HepG2 (cell line): Measurements from ENCODE around the gene NSL1. TPM values are rescaled to one million over a fixed set of nuclear protein-coding genes. Genes with fewer than 3 reads are reported as not detected.

Experiments
- ASH2L ChIP-seq: fragments of 300-600, 200-600 bp; sonication (generic); IDR thresholded peaks from 2 replicates; pipeline ENCODE4 v1.7.0; 2017; ENCODE audit warnings: low read depth, mild to moderate bottlenecking, moderate library complexity, mixed read lengths, low read length; ENCODE audit not compliant: insufficient read length
- CENPX ChIP-seq: sonication (generic); formaldehyde crosslinking; IDR thresholded peaks from 2 replicates; pipeline ENCODE4 v1.9.0; 2021; ENCODE audit warnings: mild to moderate bottlenecking, missing genetic modification reagents, moderate library complexity
- IKZF5 ChIP-seq: IDR thresholded peaks from 2 replicates; pipeline ENCODE4 v1.6.1; 2018; ENCODE audit warnings: missing genetic modification reagents, mild to moderate bottlenecking, missing compliant biosample characterization
- JUN ChIP-seq: sonication (generic); formaldehyde crosslinking; IDR thresholded peaks from 2 replicates; pipeline ENCODE4 v1.4.0; 2020; ENCODE audit warnings: mild to moderate bottlenecking, missing genetic modification reagents
- MIER3 ChIP-seq: IDR thresholded peaks from 2 replicates; pipeline ENCODE4 v1.6.1; 2016; ENCODE audit warnings: missing compliant biosample characterization, borderline replicate concordance
- MLX ChIP-seq: IDR thresholded peaks from 2 replicates; pipeline ENCODE4 v1.6.1; 2016
- MYPOP ChIP-seq: sonication (generic); formaldehyde crosslinking; IDR thresholded peaks from 2 replicates; pipeline ENCODE4 v1.8.1; 2023; ENCODE audit warnings: mild to moderate bottlenecking, moderate library complexity, missing genetic modification reagents
- NFIC ChIP-seq: IDR thresholded peaks from 2 replicates; pipeline ENCODE4 v1.6.1; 2012; ENCODE audit warnings: mild to moderate bottlenecking, low read length, inconsistent platforms
- POLR2G ChIP-seq: fragments of 200-400 bp; formaldehyde crosslinking; IDR thresholded peaks from 2 replicates; pipeline ENCODE4 v1.6.1; 2018; ENCODE audit warnings: mild to moderate bottlenecking, low read depth, low read length, moderate library complexity
- PRPF4 ChIP-seq: fragments of 200-400 bp; formaldehyde crosslinking; IDR thresholded peaks from 2 replicates; pipeline ENCODE4 v1.6.1; 2016; ENCODE audit warnings: low read length, low read depth; ENCODE audit not compliant: poor library complexity, severe bottlenecking
- RCOR2 ChIP-seq: IDR thresholded peaks from 2 replicates; pipeline ENCODE4 v1.6.1; 2016; ENCODE audit warnings: missing biosample characterization, missing genetic modification reagents
- SALL1 ChIP-seq: sonication (generic); formaldehyde crosslinking; IDR thresholded peaks from 2 replicates; pipeline ENCODE4 v1.8.0; 2022; ENCODE audit warnings: mild to moderate bottlenecking, missing genetic modification reagents
- SAP130 ChIP-seq: IDR thresholded peaks from 2 replicates; pipeline ENCODE4 v1.6.1; 2016; ENCODE audit warnings: low read depth
- SMAD3 ChIP-seq: sonication (generic); formaldehyde crosslinking; IDR thresholded peaks from 2 replicates; pipeline ENCODE4 v1.4.0; 2020; ENCODE audit warnings: missing genetic modification reagents
- SNAPC2 ChIP-seq: sonication (generic); formaldehyde crosslinking; IDR thresholded peaks from 2 replicates; pipeline ENCODE4 v1.8.1; 2022; ENCODE audit warnings: mild to moderate bottlenecking, missing genetic modification reagents
- TBL1XR1 ChIP-seq: fragments of 150-350 bp; IDR thresholded peaks from 2 replicates; pipeline ENCODE4 v1.6.1; 2014; ENCODE audit warnings: borderline replicate concordance, low read length; ENCODE audit not compliant: partially characterized antibody
- ZEB1 ChIP-seq: IDR thresholded peaks from 2 replicates; pipeline ENCODE4 v1.6.1; 2012; ENCODE audit warnings: mild to moderate bottlenecking, low read depth, inconsistent platforms; ENCODE audit not compliant: insufficient replicate concordance
- ZNF264 ChIP-seq: sonication (generic); formaldehyde crosslinking; IDR thresholded peaks from 2 replicates; pipeline ENCODE4 v1.4.0; 2020; ENCODE audit warnings: missing genetic modification reagents
- ZNF333 ChIP-seq: sonication (generic); formaldehyde crosslinking; IDR thresholded peaks from 2 replicates; pipeline ENCODE4 v1.4.0; 2020; ENCODE audit warnings: mild to moderate bottlenecking, missing genetic modification reagents, borderline replicate concordance
- ZNF337 ChIP-seq: sonication (generic); formaldehyde crosslinking; IDR thresholded peaks from 2 replicates; pipeline ENCODE4 v1.5.1; 2020; ENCODE audit warnings: missing genetic modification reagents, low read depth, mild to moderate bottlenecking, borderline replicate concordance
- ZNF549 ChIP-seq: sonication (generic); formaldehyde crosslinking; IDR thresholded peaks from 2 replicates; pipeline ENCODE4 v1.5.0; 2020; ENCODE audit warnings: missing genetic modification reagents
- ZNF674 ChIP-seq: sonication (generic); formaldehyde crosslinking; IDR thresholded peaks from 2 replicates; pipeline ENCODE4 v1.5.0; 2020; ENCODE audit warnings: low read depth, mild to moderate bottlenecking, missing genetic modification reagents
- polyA plus RNA-seq, 8 experiments: library from polyadenylated mRNA; depleted of rRNA in 3 of 8; stranded (reverse) in 7 of 8; unstranded in 1 of 8; fragments of >200 nt; fragmentation: Illumina TruSeq in 4 of 8; extraction: Trizol in 4 of 8; gene quantifications; 2 replicates each; pipeline versions ENCODE4 v1.2.1 to v1.2.3, GENCODE V29; 2011 to 2016; ENCODE audit warnings: low read depth in 4 of 8, missing spikeins in 1 of 8, mixed read lengths in 1 of 8; ENCODE audit not compliant: insufficient read depth in 1 of 8
- total RNA-seq, 5 experiments: library from RNA; depleted of rRNA; stranded (reverse); fragments of >200 nt; fragmentation: Illumina TruSeq; extraction: Trizol; gene quantifications; 2 replicates each; pipeline ENCODE4 v1.2.3, GENCODE V29; 2016; ENCODE audit warnings: low read depth in 1 of 5
- TF ChIP-seq, protein P1 (sequence below): sonication (generic); formaldehyde crosslinking; IDR thresholded peaks from 2 replicates; pipeline ENCODE4 v1.4.0; 2020; ENCODE audit warnings: missing genetic modification reagents
- TF ChIP-seq, protein P2 (sequence below): sonication (generic); formaldehyde crosslinking; IDR thresholded peaks from 2 replicates; pipeline ENCODE4 v1.4.0; 2020; ENCODE audit warnings: missing genetic modification reagents

The NSL1 gene
- total and polyA plus RNA-seq, 2 of the 13 experiments (the other 11 are each of a cell fraction or from before 2014, with no cell fraction given): 34.5 to 77.4 TPM

DNA sequence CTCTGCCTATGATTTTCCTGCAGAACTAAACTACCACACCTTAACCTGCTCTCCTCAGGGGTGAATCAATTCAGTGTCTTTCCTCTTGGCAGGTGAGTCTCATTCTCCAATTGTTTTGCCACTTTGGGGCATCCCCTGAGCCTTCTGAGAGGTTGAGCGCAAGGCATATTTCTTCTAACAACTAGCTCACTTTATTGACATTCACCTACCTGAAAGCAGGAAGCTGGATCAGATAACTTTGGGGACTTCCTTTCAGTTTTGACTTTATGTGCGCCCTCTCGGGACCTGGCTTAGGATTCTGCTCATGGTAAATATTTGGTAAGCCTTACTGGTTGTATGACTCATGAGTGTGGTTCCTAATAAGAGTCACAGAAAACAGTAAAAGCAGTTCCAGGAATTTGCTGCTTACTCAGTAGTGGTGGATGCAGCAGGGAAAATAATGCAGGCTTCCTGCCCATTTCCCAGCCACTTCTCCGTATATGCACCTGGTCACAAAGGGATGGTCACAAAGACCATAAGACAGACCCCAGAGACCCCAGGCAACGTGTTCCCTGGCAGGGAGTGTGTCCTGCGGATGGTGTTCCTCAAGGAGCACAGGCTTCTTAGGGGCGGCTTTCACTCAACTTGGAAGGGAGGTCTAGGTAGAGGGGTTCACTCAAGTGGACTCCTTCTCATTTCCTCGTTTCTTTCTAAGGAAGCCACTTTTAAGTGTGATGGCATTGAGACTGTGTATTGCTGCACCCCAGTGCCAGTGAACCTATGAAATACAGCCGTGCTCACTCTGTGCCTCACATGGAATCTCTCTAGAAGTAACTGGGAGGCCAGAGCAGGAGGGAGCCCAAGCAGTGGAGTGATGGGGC is 70.0 kb downstream of the NSL1 start (continued):
- TF ChIP-seq TBL1XR1 (no peak), IKZF5 (CRISPR knock-in tag) (peak; percentile 64; the same call in 1 of the 2 replicates), JUN (CRISPR knock-in tag) (peak; percentile 90), MLX (CRISPR knock-in tag) (peak; percentile 28; the same call in 1 of the 2 replicates), ZNF674 (CRISPR knock-in tag) (no peak), SALL1 (peak; percentile 65), ZNF264 (CRISPR knock-in tag) (no peak), MIER3 (CRISPR knock-in tag) (peak; percentile 47; the same call in 1 of the 2 replicates), PRPF4 (no peak), MYPOP (CRISPR knock-in tag) (peak; percentile 43; the same call in 1 of the 2 replicates), SAP130 (CRISPR knock-in tag) (peak; percentile 78), ZNF333 (no peak), SMAD3 (CRISPR knock-in tag) (peak; percentile 43; the same call in 1 of the 2 replicates), ZNF337 (CRISPR knock-in tag) (no peak), POLR2G (0 out of 2 replicates have a peak, but pooled peaks have one; percentile 1), RCOR2 (CRISPR knock-in tag) (peak; percentile 83), ASH2L (no peak), ZEB1 (peak; percentile 96), CENPX (CRISPR knock-in tag) (no peak), SNAPC2 (CRISPR knock-in tag) (no peak), NFIC (peak; percentile 73; the same call in 1 of the 2 replicates), ZNF549 (CRISPR knock-in tag) (no peak)
- TF ChIP-seq, protein P1, sequence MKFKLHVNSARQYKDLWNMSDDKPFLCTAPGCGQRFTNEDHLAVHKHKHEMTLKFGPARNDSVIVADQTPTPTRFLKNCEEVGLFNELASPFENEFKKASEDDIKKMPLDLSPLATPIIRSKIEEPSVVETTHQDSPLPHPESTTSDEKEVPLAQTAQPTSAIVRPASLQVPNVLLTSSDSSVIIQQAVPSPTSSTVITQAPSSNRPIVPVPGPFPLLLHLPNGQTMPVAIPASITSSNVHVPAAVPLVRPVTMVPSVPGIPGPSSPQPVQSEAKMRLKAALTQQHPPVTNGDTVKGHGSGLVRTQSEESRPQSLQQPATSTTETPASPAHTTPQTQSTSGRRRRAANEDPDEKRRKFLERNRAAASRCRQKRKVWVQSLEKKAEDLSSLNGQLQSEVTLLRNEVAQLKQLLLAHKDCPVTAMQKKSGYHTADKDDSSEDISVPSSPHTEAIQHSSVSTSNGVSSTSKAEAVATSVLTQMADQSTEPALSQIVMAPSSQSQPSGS (CRISPR knock-in tag): peak; percentile 39; the same call in 1 of the 2 replicates
- TF ChIP-seq, protein P2, sequence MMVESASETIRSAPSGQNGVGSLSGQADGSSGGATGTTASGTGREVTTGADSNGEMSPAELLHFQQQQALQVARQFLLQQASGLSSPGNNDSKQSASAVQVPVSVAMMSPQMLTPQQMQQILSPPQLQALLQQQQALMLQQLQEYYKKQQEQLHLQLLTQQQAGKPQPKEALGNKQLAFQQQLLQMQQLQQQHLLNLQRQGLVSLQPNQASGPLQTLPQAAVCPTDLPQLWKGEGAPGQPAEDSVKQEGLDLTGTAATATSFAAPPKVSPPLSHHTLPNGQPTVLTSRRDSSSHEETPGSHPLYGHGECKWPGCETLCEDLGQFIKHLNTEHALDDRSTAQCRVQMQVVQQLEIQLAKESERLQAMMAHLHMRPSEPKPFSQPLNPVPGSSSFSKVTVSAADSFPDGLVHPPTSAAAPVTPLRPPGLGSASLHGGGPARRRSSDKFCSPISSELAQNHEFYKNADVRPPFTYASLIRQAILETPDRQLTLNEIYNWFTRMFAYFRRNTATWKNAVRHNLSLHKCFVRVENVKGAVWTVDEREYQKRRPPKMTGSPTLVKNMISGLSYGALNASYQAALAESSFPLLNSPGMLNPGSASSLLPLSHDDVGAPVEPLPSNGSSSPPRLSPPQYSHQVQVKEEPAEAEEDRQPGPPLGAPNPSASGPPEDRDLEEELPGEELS (CRISPR knock-in tag): peak; percentile 87
